H9 (cell line): Measurements from ENCODE around the gene INHBB. TPM values are rescaled to one million over a fixed set of nuclear protein-coding genes. Genes with fewer than 3 reads are reported as not detected.

Experiments
- DNase-seq: peaks from one replicate; pipeline ENCODE4 v3.0.0-alpha.2; 2017
- H2AFZ ChIP-seq: one replicate; pipeline ENCODE4 v1.6.1; 2013; ENCODE audit warnings: mild to moderate bottlenecking, low read length, control low read depth, moderate library complexity
- H2AK5ac ChIP-seq: 2 replicates; pipeline ENCODE4 v1.6.1; 2013; ENCODE audit warnings: low read length, control low read depth, mixed read lengths; ENCODE audit not compliant: insufficient read length
- H2BK120ac ChIP-seq: one replicate; pipeline ENCODE4 v1.6.1; 2013; ENCODE audit warnings: low read depth, mild to moderate bottlenecking, low read length, control low read depth, inconsistent platforms; ENCODE audit not compliant: poor library complexity, severe bottlenecking
- H2BK12ac ChIP-seq: 2 replicates; pipeline ENCODE4 v1.6.1; 2013; ENCODE audit warnings: low read length, control low read depth, mixed read lengths, low read depth; ENCODE audit not compliant: insufficient read length
- H2BK15ac ChIP-seq: 2 replicates; pipeline ENCODE4 v1.6.1; 2013; ENCODE audit warnings: low read depth, low read length, control low read depth
- H2BK20ac ChIP-seq: one replicate; pipeline ENCODE4 v1.6.1; 2013; ENCODE audit warnings: low read depth, mild to moderate bottlenecking, low read length, control low read depth, inconsistent platforms; ENCODE audit not compliant: poor library complexity, severe bottlenecking
- H2BK5ac ChIP-seq: 2 replicates; pipeline ENCODE4 v1.6.1; 2013; ENCODE audit warnings: low read length, control low read depth, mixed read lengths; ENCODE audit not compliant: insufficient read length
- H3K14ac ChIP-seq: 2 replicates; pipeline ENCODE4 v1.6.1; 2013; ENCODE audit warnings: low read length, control low read depth; ENCODE audit not compliant: insufficient read depth
- H3K18ac ChIP-seq: 2 replicates; pipeline ENCODE4 v1.6.1; 2013; ENCODE audit warnings: low read depth, mild to moderate bottlenecking, mixed read lengths, low read length, control low read depth; ENCODE audit not compliant: insufficient read length
- H3K23ac ChIP-seq: 2 replicates; pipeline ENCODE4 v1.6.1; 2013; ENCODE audit warnings: low read length, control low read depth, mixed read lengths, low read depth; ENCODE audit not compliant: insufficient read length
- H3K23me2 ChIP-seq: 2 replicates; pipeline ENCODE4 v1.6.1; 2013; ENCODE audit warnings: low read depth, mild to moderate bottlenecking, mixed read lengths, low read length, control low read depth; ENCODE audit not compliant: insufficient read length, poor library complexity, severe bottlenecking
- H3K27ac ChIP-seq: 2 replicates; pipeline ENCODE4 v1.5.1; 2013; ENCODE audit warnings: low read length, control low read depth, mixed read lengths, low read depth; ENCODE audit not compliant: insufficient read length
- H3K27me3 ChIP-seq: 2 replicates; pipeline ENCODE4 v1.6.1; 2013; ENCODE audit warnings: low read length, control low read depth, inconsistent platforms; ENCODE audit not compliant: insufficient read depth
- H3K4ac ChIP-seq: 2 replicates; pipeline ENCODE4 v1.6.1; 2013; ENCODE audit warnings: low read depth, mild to moderate bottlenecking, control low read depth, inconsistent platforms, low read length, moderate library complexity
- H3K4me1 ChIP-seq: 2 replicates; pipeline ENCODE4 v1.6.1; 2013; ENCODE audit warnings: low read length, control low read depth, inconsistent platforms; ENCODE audit not compliant: insufficient read depth
- H3K4me2 ChIP-seq: 2 replicates; pipeline ENCODE4 v1.6.1; 2013; ENCODE audit warnings: low read length, control low read depth, mixed read lengths; ENCODE audit not compliant: insufficient read length, insufficient read depth
- H3K56ac ChIP-seq: 2 replicates; pipeline ENCODE4 v1.6.1; 2013; ENCODE audit warnings: low read depth, mild to moderate bottlenecking, mixed read lengths, low read length, control low read depth; ENCODE audit not compliant: insufficient read length
- H3K79me1 ChIP-seq: 2 replicates; pipeline ENCODE4 v1.6.1; 2013; ENCODE audit warnings: low read depth, mild to moderate bottlenecking, moderate library complexity, low read length, control low read depth, inconsistent platforms; ENCODE audit not compliant: insufficient read depth, poor library complexity, severe bottlenecking
- H3K79me2 ChIP-seq: 2 replicates; pipeline ENCODE4 v1.6.1; 2013; ENCODE audit warnings: low read length, control low read depth, inconsistent platforms; ENCODE audit not compliant: insufficient read depth
- H3K9ac ChIP-seq: 2 replicates; pipeline ENCODE4 v1.6.1; 2013; ENCODE audit warnings: low read length, control low read depth, mixed read lengths; ENCODE audit not compliant: insufficient read length; ENCODE audit errors: extremely low read depth
- H3K9me3 ChIP-seq: one replicate; pipeline ENCODE4 v1.6.1; 2013; ENCODE audit warnings: low read depth, low read length, inconsistent platforms; ENCODE audit not compliant: control insufficient read depth
- H3T11ph ChIP-seq: one replicate; pipeline ENCODE4 v1.6.1; 2013; ENCODE audit warnings: mild to moderate bottlenecking, low read length, control low read depth, inconsistent platforms
- H4K20me1 ChIP-seq: one replicate; pipeline ENCODE4 v1.6.1; 2013; ENCODE audit not compliant: control insufficient read depth, insufficient read length, insufficient read depth
- H4K5ac ChIP-seq: 2 replicates; pipeline ENCODE4 v1.6.1; 2013; ENCODE audit warnings: low read depth, mild to moderate bottlenecking, mixed read lengths, low read length, control low read depth; ENCODE audit not compliant: insufficient read length
- H4K8ac ChIP-seq: replicated peaks from 2 replicates; pipeline ENCODE4 v1.6.1; 2013; ENCODE audit warnings: low read length, control low read depth, mixed read lengths, low read depth; ENCODE audit not compliant: insufficient read length
- H4K91ac ChIP-seq: 2 replicates; pipeline ENCODE4 v1.6.1; 2013; ENCODE audit warnings: low read depth, mild to moderate bottlenecking, moderate library complexity, mixed read lengths, low read length, control low read depth; ENCODE audit not compliant: insufficient read length
- H3K27ac Mint-ChIP-seq, 3 experiments: 2 replicates in 2 of 3; 3 replicates in 1 of 3; pipeline ENCODE4 v1.8.0; 2020 to 2021; ENCODE audit warnings: mixed read lengths in 3 of 3, mild to moderate bottlenecking in 1 of 3, moderate library complexity in 1 of 3
- H3K27me3 Mint-ChIP-seq: 2 replicates; pipeline ENCODE4 v1.8.0; 2021; ENCODE audit warnings: low read depth, mild to moderate bottlenecking, moderate library complexity, mixed read lengths
- H3K36me3 Mint-ChIP-seq, 3 experiments: 2 replicates in 2 of 3; 3 replicates in 1 of 3; pipeline ENCODE4 v1.8.0; 2020 to 2021; ENCODE audit warnings: low read depth in 3 of 3, mixed read lengths in 3 of 3; ENCODE audit not compliant: insufficient read depth in 1 of 3
- H3K4me1 Mint-ChIP-seq, 2 experiments: 2 replicates each; pipeline ENCODE4 v1.8.0; 2020; ENCODE audit warnings: mixed read lengths in 2 of 2
- H3K4me3 Mint-ChIP-seq, 2 experiments: 2 replicates in 1 of 2; 3 replicates in 1 of 2; pipeline ENCODE4 v1.8.0; 2020 to 2021; ENCODE audit warnings: mild to moderate bottlenecking in 2 of 2, mixed read lengths in 2 of 2, moderate library complexity in 1 of 2
- H3K9me3 Mint-ChIP-seq, 2 experiments: 2 replicates in 1 of 2; 3 replicates in 1 of 2; pipeline ENCODE4 v1.8.0; 2020; ENCODE audit warnings: mild to moderate bottlenecking in 2 of 2, mixed read lengths in 2 of 2, moderate library complexity in 1 of 2
- WGBS: extraction: QIAGEN DNeasy Blood & Tissue Kit; methylation state at CpG from one replicate; pipeline ENCODE4 v1.1.7; 2013; ENCODE audit warnings: missing lambda C conversion rate, low lambda C conversion rate, mixed read lengths; ENCODE audit not compliant: insufficient read length; ENCODE audit errors: extremely low coverage; 5-methylcytosine and 5-hydroxymethylcytosine counted together
- total RNA-seq: library from RNA; stranded (reverse); gene quantifications from 2 replicates; pipeline ENCODE4 v1.2.1, GENCODE V29; 2021
- TF ChIP-seq, protein P1 (sequence below): fragments of 200-600 bp; sonication (generic); conservative IDR thresholded peaks from 3 replicates; pipeline ENCODE4 v1.8.0; 2021; ENCODE audit warnings: antibody characterized with exemption, mild to moderate bottlenecking

The INHBB gene
- total RNA-seq, 1 experiment from 2014 or later: 0.13 TPM

DNA sequence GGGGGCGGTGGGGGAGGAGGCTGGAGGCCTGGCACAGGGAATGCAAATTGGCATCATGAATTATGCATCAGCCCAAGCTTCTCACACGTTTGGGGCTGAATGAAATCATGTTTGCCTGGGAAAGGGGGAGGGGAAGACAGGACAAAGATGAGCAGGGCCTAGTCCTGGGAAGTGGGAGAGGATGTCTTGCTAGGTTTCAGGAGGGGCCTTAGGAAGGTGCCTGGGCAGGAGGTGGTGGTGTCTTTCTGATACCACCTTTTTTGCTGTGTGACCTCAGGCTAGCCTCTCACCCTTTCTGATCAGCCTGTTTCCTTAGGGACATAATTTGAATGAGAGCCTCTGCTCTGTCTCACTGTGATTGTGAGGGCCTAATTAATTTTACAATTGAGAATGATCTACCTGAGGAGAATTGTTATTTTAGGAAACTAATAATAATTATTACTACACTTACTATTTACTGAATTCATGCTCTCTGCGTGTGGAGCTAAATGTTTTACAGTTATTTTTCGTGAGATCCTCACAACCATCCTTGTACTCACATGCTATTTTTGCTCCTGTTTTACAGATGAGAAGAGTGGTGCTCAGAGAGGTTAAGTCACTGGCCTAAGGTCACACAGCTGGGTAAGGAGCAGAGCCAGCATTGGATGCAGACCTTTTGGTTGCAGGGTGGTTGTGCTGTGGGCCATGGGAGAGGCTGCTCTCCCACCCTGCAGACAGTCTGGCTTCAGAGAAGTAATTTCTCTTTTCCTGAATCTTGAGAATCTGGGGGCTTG lies 39.6 kb downstream of the INHBB start:
- no peak overlapping the region for H2AFZ ChIP-seq
- H3K27ac ChIP-seq: no peak overlapping the region
- no peak overlapping the region for H2BK120ac ChIP-seq
- no peak overlapping the region for H4K91ac ChIP-seq
- Mint-ChIP-seq H3K36me3 (no peaks in the 10 kb centered on the region), H3K4me1 (peaks cover 26 to 33% of the 10 kb centered on the region in 2 experiments), H3K27ac (no peak overlapping the region; a peak in 1 of 7 replicates), H3K4me3 (peak overlapping the region in 1 of 2 experiments; percentile 13; a peak in 2 of 5 replicates), H3K9me3 (no peaks in the 10 kb centered on the region; a peak in 1 of 5 replicates), H3K27me3 (peaks cover 45% of the 10 kb centered on the region)
- DNase-seq: peak; percentile 55
- no peak overlapping the region for H3K56ac ChIP-seq
- H3K9ac ChIP-seq: no peak overlapping the region
- WGBS: no CpG with 5 or more reads among the region's 4 CpGs
- no peak overlapping the region for H2BK15ac ChIP-seq
- no peaks in the 10 kb centered on the region for H3K79me1 ChIP-seq
- H3K14ac ChIP-seq: no peak overlapping the region
- H2BK12ac ChIP-seq: no peak overlapping the region
- no peaks in the 10 kb centered on the region for H4K20me1 ChIP-seq
- H3K23ac ChIP-seq: no peak overlapping the region
- no peak overlapping the region for H3K4me2 ChIP-seq
- no peak overlapping the region for H4K5ac ChIP-seq
- no peaks in the 10 kb centered on the region for H3K27me3 ChIP-seq
- no peak overlapping the region for H2BK5ac ChIP-seq
- H4K8ac ChIP-seq: no peak overlapping the region
- H2AK5ac ChIP-seq: no peak overlapping the region
- H3K9me3 ChIP-seq: no peaks in the 10 kb centered on the region
- peaks cover 2% of the 10 kb centered on the region; the same call in 1 of the 2 replicates for H3K4me1 ChIP-seq
- H3K79me2 ChIP-seq: no peaks in the 10 kb centered on the region
- H3K18ac ChIP-seq: no peak overlapping the region
- no peak overlapping the region for H3T11ph ChIP-seq
- no peaks in the 10 kb centered on the region for H3K23me2 ChIP-seq
- TF ChIP-seq, protein P1, sequence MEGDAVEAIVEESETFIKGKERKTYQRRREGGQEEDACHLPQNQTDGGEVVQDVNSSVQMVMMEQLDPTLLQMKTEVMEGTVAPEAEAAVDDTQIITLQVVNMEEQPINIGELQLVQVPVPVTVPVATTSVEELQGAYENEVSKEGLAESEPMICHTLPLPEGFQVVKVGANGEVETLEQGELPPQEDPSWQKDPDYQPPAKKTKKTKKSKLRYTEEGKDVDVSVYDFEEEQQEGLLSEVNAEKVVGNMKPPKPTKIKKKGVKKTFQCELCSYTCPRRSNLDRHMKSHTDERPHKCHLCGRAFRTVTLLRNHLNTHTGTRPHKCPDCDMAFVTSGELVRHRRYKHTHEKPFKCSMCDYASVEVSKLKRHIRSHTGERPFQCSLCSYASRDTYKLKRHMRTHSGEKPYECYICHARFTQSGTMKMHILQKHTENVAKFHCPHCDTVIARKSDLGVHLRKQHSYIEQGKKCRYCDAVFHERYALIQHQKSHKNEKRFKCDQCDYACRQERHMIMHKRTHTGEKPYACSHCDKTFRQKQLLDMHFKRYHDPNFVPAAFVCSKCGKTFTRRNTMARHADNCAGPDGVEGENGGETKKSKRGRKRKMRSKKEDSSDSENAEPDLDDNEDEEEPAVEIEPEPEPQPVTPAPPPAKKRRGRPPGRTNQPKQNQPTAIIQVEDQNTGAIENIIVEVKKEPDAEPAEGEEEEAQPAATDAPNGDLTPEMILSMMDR: no peak
- H3K4ac ChIP-seq: no peak overlapping the region
- no peak overlapping the region for H2BK20ac ChIP-seq
